CD4-positive, alpha-beta T cell treated with Interleukin-17A for 4 hours (primary cell): Measurements from ENCODE around the gene PRDM16.

Experiments used
- DNase-seq: peaks from one replicate; pipeline ENCODE4 v3.0.0-alpha.2; 2020; ENCODE audit warnings: mixed read lengths

PRDM16 gene

GRCh38 chr1:3070644-3071564 lies 1.9 kb downstream of the PRDM16 start:
- DNase-seq: no peak

GRCh38 chr1:3071565-3072390 lies 2.8 kb downstream of the PRDM16 start:
- no peak for DNase-seq

GRCh38 chr1:3072391-3073185 lies 3.6 kb downstream of the PRDM16 start:
- DNase-seq: no peak

GRCh38 chr1:3073186-3073488 lies 4.1 kb downstream of the PRDM16 start:
- DNase-seq: no peak

GRCh38 chr1:3073489-3074296 lies 4.7 kb downstream of the PRDM16 start:
- DNase-seq: no peak

- no peak for DNase-seq
Observed at GRCh38 chr1:3074297-3074741, 5.3 kb downstream of the PRDM16 start.

GRCh38 chr1:3074800-3075199 lies 5.8 kb downstream of the PRDM16 start:
- no peak for DNase-seq

GRCh38 chr1:3075666-3076362 lies 6.8 kb downstream of the PRDM16 start:
- DNase-seq: no peak

- DNase-seq: no peak
Observed at GRCh38 chr1:3076363-3076740, 7.3 kb downstream of the PRDM16 start.

- DNase-seq: no peak
Observed at GRCh38 chr1:3077081-3077480, 8.1 kb downstream of the PRDM16 start.

- no peak for DNase-seq
Observed at GRCh38 chr1:3077561-3077960, 8.6 kb downstream of the PRDM16 start.

GRCh38 chr1:3078430-3078861 lies 9.4 kb downstream of the PRDM16 start:
- DNase-seq: no peak

- DNase-seq: no peak
Observed at GRCh38 chr1:3078871-3079270, 9.9 kb downstream of the PRDM16 start.

GRCh38 chr1:3079381-3080052 lies 10.5 kb downstream of the PRDM16 start:
- no peak for DNase-seq

GRCh38 chr1:3080053-3080955 lies 11.3 kb downstream of the PRDM16 start:
- DNase-seq: no peak

GRCh38 chr1:3081171-3081683 lies 12.2 kb downstream of the PRDM16 start:
- DNase-seq: no peak

GRCh38 chr1:3082051-3082450 lies 13.0 kb downstream of the PRDM16 start:
- DNase-seq: no peak

GRCh38 chr1:3082571-3083516 lies 13.8 kb downstream of the PRDM16 start:
- DNase-seq: no peak
